ENCODE data around the gene TGM6.

Gene TGM6

GRCh38 chr20:2465100-2465499 is 84.4 kb downstream of the TGM6 start:
- TF ChIP-seq ZNF274 (IDR thresholded peaks at IDR 0.05; ENCODE audit: low read depth, low read length): no peak
- H3K4me3 ChIP-seq (ENCODE audit: low read length): no peak overlapping the region

GRCh38 chr20:2467412-2467811 is 86.7 kb downstream of the TGM6 start:
- TF ChIP-seq ZNF274 (IDR thresholded peaks at IDR 0.05; ENCODE audit: low read depth, low read length): no peak
- H3K4me3 ChIP-seq (ENCODE audit: low read length): no peak overlapping the region

GRCh38 chr20:2468581-2469407 is 88.1 kb downstream of the TGM6 start:
- peak overlapping the region; percentile 87 for H3K4me3 ChIP-seq (ENCODE audit: low read length)
- TF ChIP-seq ZNF274 (IDR thresholded peaks at IDR 0.05; ENCODE audit: low read depth, low read length): no peak

GRCh38 chr20:2469991-2470422 is 89.3 kb downstream of the TGM6 start:
- no peak for TF ChIP-seq ZNF274 (IDR thresholded peaks at IDR 0.05; ENCODE audit: low read depth, low read length)
- peak overlapping the region; percentile 87 for H3K4me3 ChIP-seq (ENCODE audit: low read length)

GRCh38 chr20:2470423-2471193 is 89.9 kb downstream of the TGM6 start, which contains the start of gene SNRPB:
SNRPB (minus strand) TSS chr20:2470789; CDS start chr20:2470690, 99 bp downstream.
- TF ChIP-seq ZNF274 (IDR thresholded peaks at IDR 0.05; ENCODE audit: low read depth, low read length): no peak
- H3K4me3 ChIP-seq (ENCODE audit: low read length): peak within 1 kb of the TSS; percentile 87

- no peak overlapping the region for H3K4me3 ChIP-seq (ENCODE audit: low read length)
Measured at GRCh38 chr20:2473516-2473915, 92.8 kb downstream of the TGM6 start.

GRCh38 chr20:2475850-2476741 is 95.4 kb downstream of the TGM6 start:
- TF ChIP-seq ZNF274 (IDR thresholded peaks at IDR 0.05; ENCODE audit: low read depth, low read length): no peak
- H3K4me3 ChIP-seq (ENCODE audit: low read length): no peak overlapping the region

More at GRCh38 chr20:2473516-2473915, 92.8 kb downstream of the TGM6 start:
- TF ChIP-seq ZNF274 (IDR thresholded peaks at IDR 0.05; ENCODE audit: low read depth, low read length): no peak

GRCh38 chr20:2476742-2477615 is 96.3 kb downstream of the TGM6 start:
- no peak overlapping the region for H3K4me3 ChIP-seq (ENCODE audit: low read length)
- TF ChIP-seq ZNF274 (IDR thresholded peaks at IDR 0.05; ENCODE audit: low read depth, low read length): no peak

- no peak overlapping the region for H3K4me3 ChIP-seq (ENCODE audit: low read length)
- TF ChIP-seq ZNF274 (IDR thresholded peaks at IDR 0.05; ENCODE audit: low read depth, low read length): no peak
Measured at GRCh38 chr20:2480381-2480780, 99.7 kb downstream of the TGM6 start.

All from GM08714 (cell line).